H7 (cell line): ENCODE measurements around the gene LTA. TPM values are rescaled to one million over a fixed set of nuclear protein-coding genes. Genes with fewer than 3 reads are reported as not detected.
"Not testable (repeated sequence)": the region's sequence is repeated elsewhere in the genome, so short reads cannot be mapped to it uniquely, and the experiment has no call there.

Experiments
- DNase-seq: peaks from one replicate; pipeline ENCODE4 v3.0.0; 2012
- H3K27me3 ChIP-seq: 2 replicates; pipeline ENCODE4 v1.6.0; 2011; ENCODE audit warnings: mild to moderate bottlenecking, low read length; ENCODE audit not compliant: control insufficient read depth, insufficient read depth
- H3K36me3 ChIP-seq: replicated peaks from 2 replicates; pipeline ENCODE4 v1.5.1; 2011; ENCODE audit warnings: low read length; ENCODE audit not compliant: control insufficient read depth, insufficient read depth
- H3K4me3 ChIP-seq: 2 replicates; pipeline ENCODE4 v1.5.1; 2011; ENCODE audit warnings: low read depth, mild to moderate bottlenecking, control low read depth, low read length, moderate library complexity; ENCODE audit not compliant: insufficient read depth
- total RNA-seq: library from RNA; depleted of rRNA; stranded (reverse); fragments of >200 nt; shearing (Covaris generic); gene quantifications from 2 replicates; pipeline ENCODE4 v1.2.3, GENCODE V29; 2014

Gene LTA
- total RNA-seq, 1 experiment from 2014 or later, result not detected

DNA sequence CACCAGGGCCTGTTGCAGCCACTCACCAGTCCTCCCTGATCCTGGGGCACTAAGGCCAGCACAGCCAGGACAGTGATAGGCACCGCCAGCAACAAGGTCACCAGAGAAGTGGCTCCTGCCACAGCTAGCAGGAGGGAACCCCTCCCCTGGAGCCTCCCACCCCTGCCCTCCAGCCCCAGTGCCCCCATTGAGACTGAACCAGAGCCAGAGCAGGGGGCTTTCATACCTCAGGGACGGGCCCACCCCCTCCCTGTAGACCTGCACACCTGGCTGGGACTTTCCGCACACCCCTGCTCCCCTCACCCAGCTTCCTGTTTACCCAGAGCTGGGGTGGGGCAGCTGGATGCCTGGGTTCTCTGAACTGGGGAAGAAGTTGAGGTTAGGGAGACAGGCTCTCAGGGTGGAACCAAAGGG, 10.1 kb downstream of the LTA start, which contains the start of gene LTB:
TSS of gene LTB (minus strand) at position 195 of the 414 bp plus-strand sequence. CDS start at position 188, 7 bp downstream.
- peak within 1 kb of the TSS; percentile 86 for H3K4me3 ChIP-seq
- H3K36me3 ChIP-seq, result no peaks in the 10 kb centered on the region
- peaks cover 11% of the 10 kb centered on the region; the same call in 1 of the 2 replicates for H3K27me3 ChIP-seq
- DNase-seq, result no peak

DNA sequence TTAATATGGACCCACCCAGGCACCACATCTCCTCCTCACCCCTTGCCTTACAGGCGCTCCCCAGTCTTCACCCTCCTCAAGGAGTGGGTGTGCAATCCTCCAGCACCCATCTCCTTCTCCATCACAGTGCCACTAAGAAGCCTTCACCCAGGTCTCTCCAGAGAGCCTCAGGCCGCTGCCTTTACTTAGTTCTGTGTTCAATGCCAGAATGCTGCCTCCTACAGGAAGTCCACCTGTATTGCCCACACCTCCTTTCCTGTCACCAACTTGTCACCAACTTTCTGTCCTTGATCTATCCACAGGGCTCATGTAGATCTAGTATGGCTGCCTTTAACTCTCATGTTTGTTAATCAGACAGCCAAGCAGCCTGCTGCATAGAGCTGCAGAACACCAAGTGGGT, 13.4 kb downstream of the LTA start:
- peak; percentile 79 for DNase-seq
- no peak overlapping the region for H3K4me3 ChIP-seq
- H3K36me3 ChIP-seq, result no peaks in the 10 kb centered on the region
- peaks cover 9% of the 10 kb centered on the region; the same call in 1 of the 2 replicates for H3K27me3 ChIP-seq

DNA sequence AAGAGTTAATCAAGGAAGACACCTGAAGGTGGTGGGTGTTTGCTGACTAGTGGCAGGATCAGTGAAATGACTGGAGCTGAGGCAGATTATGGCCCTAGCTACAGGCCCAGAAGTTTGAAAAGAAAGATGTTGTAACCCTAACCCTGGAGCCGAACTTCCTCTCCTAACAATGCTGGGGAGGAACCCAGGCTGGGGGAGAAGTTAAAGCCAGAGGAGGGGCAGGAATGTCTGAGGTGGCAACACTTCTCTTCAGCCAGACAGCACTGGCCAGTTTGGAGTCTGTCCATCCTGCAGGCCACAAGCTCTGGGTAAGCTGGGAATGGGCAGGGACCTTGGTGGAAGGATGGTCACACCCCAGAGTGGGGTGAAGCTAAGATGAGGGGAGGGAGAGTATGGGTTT, 13.9 kb downstream of the LTA start, which contains the start of gene LST1:
TSS of gene LST1 (plus strand) at position 270 of the 400 bp plus-strand sequence. CDS start 1,023 bp downstream, outside the sequence.
- H3K36me3 ChIP-seq, result no peaks in the 10 kb centered on the region
- no peak within 1 kb of the TSS for H3K4me3 ChIP-seq
- no peak for DNase-seq
- H3K27me3 ChIP-seq, result peaks cover 8% of the 10 kb centered on the region; the same call in 1 of the 2 replicates

DNA sequence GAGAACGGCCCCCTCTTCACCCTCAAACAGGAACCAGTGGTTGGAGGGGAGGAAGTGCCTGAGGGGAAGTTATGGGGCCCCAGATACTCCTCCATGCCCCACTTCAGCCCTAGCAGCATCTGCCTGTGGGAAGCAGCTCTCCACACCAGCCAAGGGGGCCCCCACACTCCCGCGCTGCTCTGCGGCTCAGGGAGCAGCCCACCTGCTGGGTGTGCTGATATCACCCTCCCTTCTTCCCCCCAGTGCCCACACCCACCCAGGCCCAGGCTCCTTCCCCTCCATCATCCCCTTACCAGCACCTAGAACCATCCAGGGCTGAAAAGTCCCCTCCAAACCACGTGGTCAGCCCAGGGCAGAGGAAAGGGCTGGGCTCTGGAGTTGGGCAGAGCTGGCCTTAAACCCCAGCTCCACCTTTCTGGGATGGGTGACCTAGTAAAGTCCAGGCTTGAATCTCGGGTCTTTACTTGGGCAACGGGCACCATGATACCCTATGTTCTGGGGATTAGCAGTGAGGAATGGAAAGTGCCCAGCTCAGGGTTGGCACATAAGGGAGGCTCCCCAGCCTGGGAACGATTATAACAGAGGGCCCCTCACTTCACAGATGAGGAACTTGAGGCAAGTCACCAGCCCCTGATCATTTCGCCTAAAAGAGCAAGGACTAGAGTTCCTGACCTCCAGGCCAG, 14.7 kb downstream of the LTA start:
- DNase-seq, result no peak
- peaks cover 2% of the 10 kb centered on the region; the same call in 1 of the 2 replicates for H3K27me3 ChIP-seq
- no peak overlapping the region for H3K4me3 ChIP-seq
- no peaks in the 10 kb centered on the region for H3K36me3 ChIP-seq

DNA sequence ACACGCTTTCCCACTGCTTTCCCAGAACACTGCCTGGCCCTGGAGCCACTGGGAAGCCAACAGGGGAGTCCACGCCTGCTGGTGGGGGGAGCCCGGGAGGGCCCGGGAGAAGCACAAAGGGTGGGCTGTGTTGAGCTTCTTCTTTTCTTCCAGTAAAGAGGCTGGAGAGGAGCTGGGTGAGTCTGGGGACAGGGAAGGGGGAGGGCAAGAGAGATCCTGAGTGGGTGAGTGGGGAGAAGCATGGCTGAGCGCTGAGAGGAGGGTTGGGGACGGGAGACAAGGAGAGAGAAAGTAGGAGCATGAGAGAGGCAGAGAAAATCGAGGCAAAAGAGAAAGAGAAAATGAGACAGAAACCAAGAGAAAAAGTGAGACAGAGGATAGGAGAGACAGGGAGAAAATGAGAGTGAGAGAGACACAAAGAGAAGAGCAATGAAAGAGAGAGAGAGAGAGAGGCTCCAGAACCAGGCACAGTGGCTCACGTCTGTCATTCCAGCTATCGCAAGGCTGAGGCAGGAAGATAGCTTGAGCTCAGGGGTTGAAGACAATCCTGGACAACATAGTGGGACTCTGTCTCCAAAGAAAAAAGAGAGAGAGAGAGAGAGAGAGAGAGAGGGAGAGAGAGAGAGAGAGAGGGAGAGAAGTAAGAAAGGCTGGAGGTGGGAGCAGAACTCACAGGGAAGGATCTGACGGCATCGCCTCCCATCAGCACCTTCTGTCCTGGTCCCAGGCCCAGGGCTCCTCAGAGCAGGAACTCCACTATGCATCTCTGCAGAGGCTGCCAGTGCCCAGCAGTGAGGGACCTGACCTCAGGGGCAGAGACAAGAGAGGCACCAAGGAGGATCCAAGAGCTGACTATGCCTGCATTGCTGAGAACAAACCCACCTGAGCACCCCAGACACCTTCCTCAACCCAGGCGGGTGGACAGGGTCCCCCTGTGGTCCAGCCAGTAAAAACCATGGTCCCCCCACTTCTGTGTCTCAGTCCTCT, 16.0 kb downstream of the LTA start:
- H3K36me3 ChIP-seq, result no peaks in the 10 kb centered on the region
- no peak overlapping the region for H3K4me3 ChIP-seq
- peak; percentile 50 for DNase-seq
- H3K27me3 ChIP-seq, result no peaks in the 10 kb centered on the region

DNA sequence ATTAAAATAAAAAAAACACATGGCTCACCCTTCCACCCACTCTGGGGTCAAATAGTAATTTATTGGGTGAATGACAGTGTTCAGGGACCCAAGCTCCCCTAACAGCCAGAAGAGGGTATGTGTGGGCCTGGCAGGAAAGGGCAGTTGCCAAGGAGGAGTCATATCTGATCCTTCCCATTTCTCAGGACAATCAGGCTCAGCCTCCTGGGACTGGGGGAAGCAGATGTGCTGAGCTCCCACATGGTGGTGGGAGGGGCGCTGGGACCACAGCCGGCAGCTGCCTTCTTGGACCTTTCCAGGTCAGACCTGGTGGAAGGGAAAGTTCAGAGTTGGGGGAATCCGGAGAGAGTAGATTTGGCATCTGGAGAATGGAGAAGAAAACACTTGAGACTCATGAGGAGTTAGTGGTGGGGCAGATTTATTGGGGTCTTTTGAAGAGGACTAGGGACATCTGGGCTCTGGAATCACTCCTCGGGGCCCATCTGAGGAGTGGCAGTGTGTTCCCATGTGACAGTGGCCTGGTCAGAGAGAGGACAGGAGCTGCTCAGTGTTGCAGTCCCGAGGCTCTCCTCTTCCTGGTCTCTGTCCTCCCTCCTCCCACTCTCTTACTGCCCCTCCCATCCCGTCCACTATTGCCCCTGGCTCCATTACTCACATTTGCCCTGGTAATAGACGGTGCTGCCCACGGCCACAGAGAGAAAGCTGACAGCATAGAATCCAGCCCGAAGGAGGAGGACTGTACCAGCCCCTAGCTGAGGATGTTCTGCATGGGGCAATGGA, 17.0 kb downstream of the LTA start:
- Histone ChIP-seq H3K36me3 (no peaks in the 10 kb centered on the region), H3K27me3 (no peaks in the 10 kb centered on the region), H3K4me3 (no peak overlapping the region)
- DNase-seq, result peak; percentile 31

DNA sequence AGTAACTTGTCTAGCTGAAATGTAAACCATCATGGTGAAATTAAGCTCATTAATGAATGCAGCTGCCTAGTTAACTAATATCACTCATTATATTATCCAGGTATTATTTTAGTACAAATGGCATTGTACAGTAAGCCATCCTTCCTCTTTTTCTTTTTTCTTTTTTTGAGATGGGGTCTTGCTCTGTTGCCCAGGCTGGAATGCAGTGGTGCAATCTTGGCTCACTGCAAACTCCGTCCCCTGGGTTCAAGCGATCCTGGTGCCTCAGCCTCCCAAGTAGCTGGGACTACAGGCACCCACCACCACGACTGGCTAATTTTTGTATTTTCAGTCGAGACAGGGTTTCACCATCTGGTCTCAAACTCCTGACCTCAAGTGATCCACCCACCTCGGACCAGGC, 18.6 kb downstream of the LTA start:
- H3K36me3 ChIP-seq, H3K4me3 ChIP-seq, DNase-seq, H3K27me3 ChIP-seq: not testable (repeated sequence)

DNA sequence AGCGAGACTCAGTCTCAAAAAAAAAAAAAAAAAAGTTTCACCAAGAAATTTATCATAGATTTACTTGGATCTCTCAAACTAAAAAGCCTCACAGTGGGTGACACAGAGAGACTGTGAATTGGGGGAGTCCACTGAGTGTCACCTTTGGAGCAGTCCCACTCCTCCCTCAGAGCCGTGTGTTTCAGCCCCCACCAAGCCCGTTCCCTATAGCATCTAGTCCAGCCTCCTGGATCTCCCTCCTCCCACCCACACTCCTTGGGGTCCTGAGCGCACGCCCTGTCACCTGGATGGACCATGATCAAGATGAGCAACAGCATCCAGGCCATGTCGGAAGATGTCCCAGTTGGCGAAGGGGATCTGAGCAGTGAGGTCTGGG, 20.3 kb downstream of the LTA start:
- Histone ChIP-seq H3K4me3 (no peak overlapping the region), H3K27me3 (no peaks in the 10 kb centered on the region), H3K36me3 (no peaks in the 10 kb centered on the region)
- no peak for DNase-seq

DNA sequence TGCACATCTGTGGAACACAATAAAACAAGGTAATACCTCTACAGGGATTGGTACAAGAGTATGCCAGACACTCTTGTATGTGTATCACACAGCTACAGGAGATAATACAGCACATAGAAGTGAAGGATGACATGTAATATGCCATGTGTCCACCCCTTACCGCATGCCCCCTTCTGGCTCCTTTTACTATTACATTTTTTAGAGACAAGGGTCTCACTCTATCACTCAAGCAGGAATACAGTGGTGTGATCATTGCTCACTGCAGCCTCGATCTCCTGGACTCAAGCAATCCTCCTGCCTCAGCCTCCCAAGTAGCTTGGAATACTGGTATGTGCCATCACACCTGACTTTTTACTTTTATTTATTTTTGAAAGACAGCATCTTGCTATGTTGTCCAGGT, 24.9 kb downstream of the LTA start:
- DNase-seq, result peak; percentile 48
- no peak overlapping the region for H3K4me3 ChIP-seq
- H3K27me3 ChIP-seq, result no peaks in the 10 kb centered on the region
- H3K36me3 ChIP-seq, result no peaks in the 10 kb centered on the region

DNA sequence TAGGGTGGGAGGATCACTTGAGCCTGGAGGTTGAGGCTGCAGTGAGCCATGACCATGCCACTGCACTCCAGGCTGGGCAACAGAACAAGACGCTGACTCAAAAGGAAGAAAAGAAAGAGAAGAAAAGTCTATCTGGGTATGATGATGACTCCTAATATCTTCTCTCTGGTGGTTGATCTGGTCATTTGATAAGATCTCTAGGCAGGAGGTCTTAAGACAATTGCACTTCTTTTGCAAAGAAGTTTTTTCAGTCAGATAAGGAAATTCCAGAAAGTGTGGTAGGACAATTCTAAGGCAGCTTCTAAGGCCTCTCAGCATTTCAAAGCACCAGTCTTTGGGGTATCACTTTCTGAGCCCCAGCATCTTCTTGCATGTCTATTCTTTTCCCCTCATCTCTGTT, 35.2 kb downstream of the LTA start:
- no peak for DNase-seq
- Histone ChIP-seq H3K4me3 (no peak overlapping the region), H3K36me3 (no peaks in the 10 kb centered on the region), H3K27me3 (no peaks in the 10 kb centered on the region)

DNA sequence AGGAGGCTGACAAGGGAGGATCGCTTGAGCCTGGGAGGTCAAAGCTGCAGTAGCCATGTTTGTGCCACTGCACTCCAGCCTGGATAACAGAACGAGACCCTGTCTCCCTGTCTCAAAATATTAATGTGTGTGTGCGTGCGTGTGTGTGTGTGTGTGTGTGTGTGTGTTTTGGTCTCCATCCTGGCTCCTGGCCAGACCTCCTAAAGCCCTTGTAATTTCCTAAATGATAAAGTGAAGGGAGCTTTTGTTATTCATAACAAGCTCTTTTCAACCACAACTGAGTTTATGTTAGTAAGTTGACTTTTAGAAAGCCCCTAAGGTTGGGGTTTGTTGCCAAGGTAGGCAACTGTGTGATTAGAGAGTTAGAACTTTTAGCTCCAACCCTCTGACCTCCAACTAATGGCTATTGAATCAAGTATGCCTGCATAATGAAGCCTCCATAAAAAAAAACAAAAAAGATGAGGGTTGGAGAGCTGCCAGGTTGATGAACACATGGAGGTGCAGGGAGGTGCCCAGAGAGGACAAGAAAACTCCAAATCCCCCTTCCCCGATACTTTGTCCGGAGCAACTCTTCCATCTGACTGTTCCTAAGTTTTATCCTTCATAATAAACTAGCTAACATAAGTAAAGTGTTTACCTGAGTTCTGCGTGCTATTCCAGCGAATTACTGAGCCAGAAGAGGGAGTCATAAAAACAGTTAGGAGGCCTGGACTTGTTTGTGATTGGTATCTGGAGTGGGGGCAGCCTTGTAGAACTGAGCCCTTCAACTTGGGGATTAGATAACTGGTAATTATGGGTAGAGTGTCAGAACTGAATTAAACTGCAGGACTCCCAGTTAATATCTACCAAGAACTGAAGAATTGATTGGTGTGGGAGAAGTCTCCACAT, 37.7 kb downstream of the LTA start:
- no peak for DNase-seq
- H3K36me3 ChIP-seq, result no peaks in the 10 kb centered on the region
- H3K4me3 ChIP-seq, result no peak overlapping the region
- H3K27me3 ChIP-seq, result no peaks in the 10 kb centered on the region

DNA sequence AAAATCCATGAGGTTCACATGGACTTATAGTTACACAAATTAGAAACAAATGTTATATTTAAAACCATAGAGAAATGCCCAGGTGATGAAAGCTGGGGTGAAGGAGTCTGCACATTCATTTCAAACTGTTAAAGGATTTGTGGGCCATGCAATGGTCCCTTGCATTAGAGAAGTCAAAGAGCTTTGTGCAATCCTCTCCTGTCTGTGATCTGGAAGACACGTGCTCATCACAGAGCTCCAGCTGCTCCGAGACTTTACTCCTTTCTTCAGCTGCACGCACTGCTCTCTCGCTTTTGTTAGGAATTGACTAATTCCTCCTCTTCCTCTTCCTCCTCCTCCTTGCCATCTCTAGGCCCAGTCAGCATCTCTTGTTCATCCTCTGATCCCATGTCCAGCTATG, 38.9 kb downstream of the LTA start:
- H3K27me3 ChIP-seq, result no peaks in the 10 kb centered on the region
- no peak for DNase-seq
- no peak overlapping the region for H3K4me3 ChIP-seq
- no peaks in the 10 kb centered on the region for H3K36me3 ChIP-seq

DNA sequence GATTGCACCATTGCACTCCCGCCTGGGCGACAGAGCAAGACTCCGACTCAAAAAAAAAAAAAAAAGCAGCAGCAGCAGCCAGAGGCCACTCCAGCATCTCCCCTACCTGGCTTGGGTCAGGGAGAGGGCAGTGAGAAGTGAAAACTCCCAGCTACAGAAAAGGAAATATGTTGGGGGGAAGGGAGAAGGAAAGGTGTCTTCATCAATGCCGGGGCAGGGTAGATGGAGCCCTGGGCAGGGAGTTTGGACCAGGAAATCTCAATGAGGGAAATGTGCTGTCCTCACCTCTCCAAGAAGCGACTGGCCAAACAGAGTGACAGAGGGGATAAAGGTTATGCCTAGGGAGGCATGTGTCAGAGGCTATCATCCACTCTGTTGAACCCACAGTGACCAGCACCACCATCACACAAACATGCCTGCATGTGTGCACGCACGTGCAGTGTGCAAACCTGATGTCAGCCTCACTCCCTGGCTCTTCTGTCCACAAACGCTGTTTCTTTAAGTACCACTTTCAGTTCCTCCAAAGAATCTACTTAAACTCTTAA, 42.1 kb downstream of the LTA start:
- no peaks in the 10 kb centered on the region for H3K27me3 ChIP-seq
- H3K36me3 ChIP-seq, result no peaks in the 10 kb centered on the region
- no peak overlapping the region for H3K4me3 ChIP-seq
- no peak for DNase-seq
